WERI-Rb-1 (cell line): ENCODE results near the gene NUP37.
A peak's percentile ranks its signal among the peaks of the same experiment; 100 is the strongest.
"Not testable (repeated sequence)": the region's sequence is repeated elsewhere in the genome, so short reads cannot be mapped to it uniquely, and the experiment has no call there.

ENCODE experiments used
- DNase-seq: peaks from one replicate; pipeline ENCODE4 v3.0.0-alpha.2; 2020
- H3K27ac ChIP-seq: fragments of 250-450 bp; sonication (Bioruptor Pico); 2 replicates; pipeline ENCODE4 v1.5.1; 2020; ENCODE audit warnings: mild to moderate bottlenecking, moderate library complexity
- H3K27me3 ChIP-seq: fragments of 250-450 bp; sonication (Bioruptor Pico); 2 replicates; pipeline ENCODE4 v1.5.1; 2021; ENCODE audit warnings: mild to moderate bottlenecking, low read depth, moderate library complexity; ENCODE audit not compliant: insufficient read depth, severe bottlenecking
- H3K36me3 ChIP-seq: fragments of 250-450 bp; sonication (Bioruptor Pico); 2 replicates; pipeline ENCODE4 v1.5.1; 2020; ENCODE audit warnings: mild to moderate bottlenecking, moderate library complexity
- H3K4me3 ChIP-seq: 2 replicates; pipeline ENCODE4 v1.5.1; 2011; ENCODE audit warnings: low read depth, mild to moderate bottlenecking, control low read depth, low read length
- H3K9me3 ChIP-seq: fragments of 250-450 bp; sonication (Bioruptor Pico); 2 replicates; pipeline ENCODE4 v1.5.1; 2021; ENCODE audit warnings: mild to moderate bottlenecking, moderate library complexity; ENCODE audit not compliant: severe bottlenecking
- TF ChIP-seq, protein P1 (sequence below): IDR thresholded peaks from 2 replicates; pipeline ENCODE4 v1.5.1; 2011; ENCODE audit warnings: low read depth, mild to moderate bottlenecking, control low read depth, inconsistent platforms, low read length

The NUP37 gene

DNA sequence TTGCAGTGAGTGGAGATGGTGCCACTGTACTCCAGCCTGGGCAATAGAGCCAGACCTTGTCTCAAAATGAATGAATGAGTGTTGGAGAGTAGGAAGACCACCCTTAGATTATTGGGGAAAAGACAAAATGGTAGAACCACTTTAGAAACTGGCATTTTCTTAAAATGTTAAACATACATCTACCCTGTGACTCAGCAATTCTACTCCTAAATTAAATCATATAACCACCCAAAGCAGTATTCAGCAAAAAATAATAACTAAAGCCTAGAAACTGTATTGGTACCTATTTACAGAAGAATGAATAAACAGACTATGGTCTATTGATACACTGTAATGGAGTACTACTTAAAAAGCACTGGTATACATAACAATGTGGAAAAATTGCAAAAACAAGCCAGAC, 9.1 kb downstream of the NUP37 start:
- peaks cover 40% of the 10 kb centered on the region for H3K36me3 ChIP-seq
- no peaks in the 10 kb centered on the region for H3K27me3 ChIP-seq
- no peak overlapping the region for H3K4me3 ChIP-seq
- no peak overlapping the region for H3K27ac ChIP-seq
- TF ChIP-seq, protein P1, sequence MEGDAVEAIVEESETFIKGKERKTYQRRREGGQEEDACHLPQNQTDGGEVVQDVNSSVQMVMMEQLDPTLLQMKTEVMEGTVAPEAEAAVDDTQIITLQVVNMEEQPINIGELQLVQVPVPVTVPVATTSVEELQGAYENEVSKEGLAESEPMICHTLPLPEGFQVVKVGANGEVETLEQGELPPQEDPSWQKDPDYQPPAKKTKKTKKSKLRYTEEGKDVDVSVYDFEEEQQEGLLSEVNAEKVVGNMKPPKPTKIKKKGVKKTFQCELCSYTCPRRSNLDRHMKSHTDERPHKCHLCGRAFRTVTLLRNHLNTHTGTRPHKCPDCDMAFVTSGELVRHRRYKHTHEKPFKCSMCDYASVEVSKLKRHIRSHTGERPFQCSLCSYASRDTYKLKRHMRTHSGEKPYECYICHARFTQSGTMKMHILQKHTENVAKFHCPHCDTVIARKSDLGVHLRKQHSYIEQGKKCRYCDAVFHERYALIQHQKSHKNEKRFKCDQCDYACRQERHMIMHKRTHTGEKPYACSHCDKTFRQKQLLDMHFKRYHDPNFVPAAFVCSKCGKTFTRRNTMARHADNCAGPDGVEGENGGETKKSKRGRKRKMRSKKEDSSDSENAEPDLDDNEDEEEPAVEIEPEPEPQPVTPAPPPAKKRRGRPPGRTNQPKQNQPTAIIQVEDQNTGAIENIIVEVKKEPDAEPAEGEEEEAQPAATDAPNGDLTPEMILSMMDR: no peak
- DNase-seq: no peak
- H3K9me3 ChIP-seq: no peaks in the 10 kb centered on the region

GRCh38 chr12:102107970-102108369, 11.9 kb downstream of the NUP37 start:
- H3K27me3 ChIP-seq: no peaks in the 10 kb centered on the region
- TF ChIP-seq, protein P1: no peak
- H3K9me3 ChIP-seq: no peaks in the 10 kb centered on the region
- H3K36me3 ChIP-seq: peaks cover 36% of the 10 kb centered on the region
- H3K27ac ChIP-seq: no peak overlapping the region
- no peak for DNase-seq
- H3K4me3 ChIP-seq: no peak overlapping the region

DNA sequence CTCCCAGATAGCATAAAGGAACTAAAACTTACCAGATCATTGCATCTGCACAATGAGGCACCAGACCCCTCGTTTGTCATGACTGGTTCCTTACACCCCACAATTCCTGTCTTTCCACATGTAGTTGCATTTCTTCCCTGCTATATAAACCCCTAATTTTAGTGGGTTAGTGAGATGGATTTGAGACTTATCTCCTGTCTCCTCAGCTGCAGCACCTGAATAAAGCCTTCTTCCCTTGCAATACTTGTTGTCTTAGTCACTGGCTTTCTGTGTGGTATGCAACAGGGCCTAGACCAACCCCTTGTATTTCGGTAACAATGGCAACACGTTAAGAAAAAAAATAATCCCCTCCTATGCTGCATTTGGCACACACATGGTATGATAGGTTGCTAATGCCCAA, 13.0 kb downstream of the NUP37 start:
- TF ChIP-seq, protein P1: no peak
- no peak for DNase-seq
- H3K27ac ChIP-seq: no peak overlapping the region
- H3K4me3 ChIP-seq: no peak overlapping the region
- H3K36me3 ChIP-seq: peaks cover 34% of the 10 kb centered on the region
- H3K27me3 ChIP-seq: no peaks in the 10 kb centered on the region
- no peaks in the 10 kb centered on the region for H3K9me3 ChIP-seq

DNA sequence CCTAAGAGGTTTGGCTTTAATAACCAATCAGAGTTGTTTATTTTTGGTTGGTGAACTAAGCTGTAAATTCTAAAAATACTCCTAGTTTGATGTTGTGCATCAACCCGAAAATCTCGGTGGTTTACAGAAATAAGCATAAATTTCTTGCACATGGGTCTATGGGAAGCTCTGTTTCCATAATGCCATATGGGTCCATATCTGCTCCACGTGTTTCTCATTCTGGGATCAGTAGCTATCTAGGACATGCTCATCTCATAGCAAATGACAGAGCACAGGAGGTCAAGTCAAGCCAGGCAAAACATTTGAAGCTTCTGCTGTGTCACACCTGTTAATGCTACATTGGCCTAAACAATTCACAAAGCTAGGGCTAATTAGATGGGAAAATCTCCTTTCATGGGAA, 23.1 kb downstream of the NUP37 start:
- DNase-seq: no peak

GRCh38 chr12:102095677-102096263, 24.1 kb downstream of the NUP37 start:
- Histone ChIP-seq H3K9me3 (no peaks in the 10 kb centered on the region), H3K27ac (no peak overlapping the region), H3K36me3 (peaks cover 4% of the 10 kb centered on the region; the same call in 1 of the 2 replicates), H3K4me3 (no peak overlapping the region), H3K27me3 (no peaks in the 10 kb centered on the region)
- TF ChIP-seq, protein P1: 0 out of 2 replicates have a peak, but pooled peaks have one; percentile 9
- DNase-seq: no peak

More for the DNA sequence above, 23.1 kb downstream of the NUP37 start:
- Histone ChIP-seq H3K36me3 (peaks cover 4% of the 10 kb centered on the region; the same call in 1 of the 2 replicates), H3K27me3 (no peaks in the 10 kb centered on the region), H3K9me3 (no peaks in the 10 kb centered on the region), H3K4me3 (no peak overlapping the region), H3K27ac (no peak overlapping the region)
- TF ChIP-seq, protein P1: no peak

GRCh38 chr12:102093319-102093718, 26.6 kb downstream of the NUP37 start:
- no peaks in the 10 kb centered on the region; the same call in 1 of the 2 replicates for H3K36me3 ChIP-seq

GRCh38 chr12:102089228-102089835, 30.6 kb downstream of the NUP37 start:
- not testable (repeated sequence) for H3K9me3 ChIP-seq, H3K36me3 ChIP-seq, H3K27me3 ChIP-seq, DNase-seq, H3K4me3 ChIP-seq, H3K27ac ChIP-seq

More at GRCh38 chr12:102093319-102093718, 26.6 kb downstream of the NUP37 start:
- DNase-seq: no peak
- Histone ChIP-seq H3K27me3 (no peaks in the 10 kb centered on the region), H3K4me3 (no peak overlapping the region), H3K27ac (no peak overlapping the region), H3K9me3 (peaks cover 3% of the 10 kb centered on the region)
- TF ChIP-seq, protein P1: no peak
